Cardiac muscle cell (in vitro differentiated cells and primary cell): ENCODE data around the gene PRR20G. TPM values are rescaled to one million over a fixed set of nuclear protein-coding genes. Genes with fewer than 3 reads are reported as not detected.

Experiments used
- DNase-seq, 2 donors: peaks; one replicate each; pipeline versions ENCODE4 v3.0.0 to v3.0.0-alpha.2; 2010 to 2017; ENCODE audit warnings: low read depth in 1 of 2, low spot score in 1 of 2
- H3K27ac ChIP-seq: fragments of 200-600 bp; sonication (generic); 2 replicates; pipeline ENCODE4 v1.5.1; 2016
- H3K27me3 ChIP-seq: fragments of 200-600 bp; sonication (generic); 2 replicates; pipeline ENCODE4 v1.6.0; 2016; ENCODE audit warnings: control low read depth
- H3K36me3 ChIP-seq: fragments of 200-600 bp; sonication (generic); 2 replicates; pipeline ENCODE4 v1.5.1; 2016; ENCODE audit warnings: control low read depth
- H3K4me1 ChIP-seq: fragments of 200-600 bp; sonication (generic); 2 replicates; pipeline ENCODE4 v1.8.1; 2017; ENCODE audit warnings: low read depth, mild to moderate bottlenecking, mixed run types
- H3K4me3 ChIP-seq: fragments of 200-600 bp; sonication (generic); 2 replicates; pipeline ENCODE4 v1.5.1; 2016; ENCODE audit warnings: mild to moderate bottlenecking
- H3K9me3 ChIP-seq: fragments of 200-600 bp; sonication (generic); 2 replicates; pipeline ENCODE4 v1.5.1; 2017; ENCODE audit warnings: low read depth, mild to moderate bottlenecking, control low read depth
- CTCF ChIP-seq: IDR thresholded peaks from 2 replicates; pipeline ENCODE4 v1.5.1; 2012; ENCODE audit warnings: low read depth, mild to moderate bottlenecking, low read length
- polyA plus RNA-seq: library from polyadenylated mRNA; unstranded; fragments of >200 nt; fragmentation: Nextera tagmentation; extraction: Ambion mirVana; gene quantifications from 2 replicates; pipeline ENCODE4 v1.2.1, GENCODE V29; 2016
- total RNA-seq: library from RNA; depleted of rRNA; stranded (reverse); fragments of >200 nt; gene quantifications from 2 replicates; pipeline ENCODE4 v1.2.3, GENCODE V29; 2016

Gene PRR20G
- total and polyA plus RNA-seq, 2 experiments from 2014 or later: not detected

- peaks cover 3% of the 10 kb centered on the region for H3K9me3 ChIP-seq
- H3K27ac ChIP-seq: no peak overlapping the region
- no peak for DNase-seq
- no peaks in the 10 kb centered on the region for H3K4me1 ChIP-seq
- H3K27me3 ChIP-seq: no peaks in the 10 kb centered on the region
- TF ChIP-seq CTCF: no peak
- H3K4me3 ChIP-seq: no peak overlapping the region
- H3K36me3 ChIP-seq: no peaks in the 10 kb centered on the region
Observed at GRCh38 chr3:127250032-127250431, 37.8 kb downstream of the PRR20G start.

- Histone ChIP-seq H3K27me3 (no peaks in the 10 kb centered on the region), H3K4me1 (no peaks in the 10 kb centered on the region), H3K4me3 (no peak overlapping the region), H3K36me3 (no peaks in the 10 kb centered on the region), H3K9me3 (peaks cover 3% of the 10 kb centered on the region), H3K27ac (no peak overlapping the region)
- DNase-seq: no peak
- no peak for TF ChIP-seq CTCF
Observed at GRCh38 chr3:127247292-127247691, 40.6 kb downstream of the PRR20G start.

- TF ChIP-seq CTCF: no peak
- Histone ChIP-seq H3K27me3 (no peaks in the 10 kb centered on the region), H3K9me3 (no peaks in the 10 kb centered on the region), H3K36me3 (no peaks in the 10 kb centered on the region), H3K4me1 (no peaks in the 10 kb centered on the region), H3K4me3 (no peak overlapping the region), H3K27ac (no peak overlapping the region)
- DNase-seq: no peak
Observed at GRCh38 chr3:127238602-127239001, 49.2 kb downstream of the PRR20G start.

- H3K9me3 ChIP-seq: no peaks in the 10 kb centered on the region
- H3K27me3 ChIP-seq: no peaks in the 10 kb centered on the region
- H3K4me1 ChIP-seq: no peaks in the 10 kb centered on the region
- no peak for TF ChIP-seq CTCF
- no peak overlapping the region for H3K4me3 ChIP-seq
- no peak overlapping the region for H3K27ac ChIP-seq
- no peaks in the 10 kb centered on the region for H3K36me3 ChIP-seq
- DNase-seq: no peak
Observed at GRCh38 chr3:127237835-127238234, 50.0 kb downstream of the PRR20G start.

- H3K27ac ChIP-seq: no peak overlapping the region
- TF ChIP-seq CTCF: no peak
- H3K4me1 ChIP-seq: no peaks in the 10 kb centered on the region
- H3K36me3 ChIP-seq: no peaks in the 10 kb centered on the region
- no peak for DNase-seq
- no peaks in the 10 kb centered on the region for H3K9me3 ChIP-seq
- H3K4me3 ChIP-seq: no peak overlapping the region
- no peaks in the 10 kb centered on the region for H3K27me3 ChIP-seq
Observed at GRCh38 chr3:127235706-127236105, 52.1 kb downstream of the PRR20G start.

- Histone ChIP-seq H3K27ac (no peak overlapping the region), H3K4me3 (no peak overlapping the region), H3K27me3 (no peaks in the 10 kb centered on the region), H3K4me1 (no peaks in the 10 kb centered on the region), H3K9me3 (no peaks in the 10 kb centered on the region), H3K36me3 (no peaks in the 10 kb centered on the region)
- no peak for TF ChIP-seq CTCF
- DNase-seq: no peak
Observed at GRCh38 chr3:127234778-127235177, 53.1 kb downstream of the PRR20G start.
